HepG2 (cell line): Measurements from ENCODE around the gene RNF114. TPM values are rescaled to one million over a fixed set of nuclear protein-coding genes. Genes with fewer than 3 reads are reported as not detected.
A peak's percentile ranks its signal among the peaks of the same experiment; 100 is the strongest.

Experiments used
- ATAC-seq: fragments of 200-7000 bp; cut with Tn5 transposase; 3 replicates; pipeline ENCODE4 v1.9.1; 2020; ENCODE audit warnings: mild to moderate bottlenecking, moderate library complexity
- BruUV-seq: library from RNA; stranded (reverse); fragments of 400-500 nt; replicated peaks from 2 replicates; lab custom pipeline; 2021; lab: Mats Ljungman, UMichigan
- CTCF ChIA-PET: fragments of 300-600 bp; formaldehyde crosslinking; extraction: SDS; loops from one replicate; lab custom pipeline; 2021; ENCODE audit warnings: low total read pairs, inconsistent platforms, low intra/inter-chr PET ratio; lab: Yijun Ruan, JAX
- POLR2A ChIA-PET: fragments of 350-600 bp; sonication (Branson Sonifier 250); formaldehyde crosslinking; loops from one replicate; lab custom pipeline; 2020; ENCODE audit warnings: antibody characterized with exemption, inconsistent platforms; lab: Yijun Ruan, JAX
- DNase-seq: peaks from one replicate; pipeline ENCODE4 v3.0.0-alpha.2; 2015; ENCODE audit warnings: low spot score
- FAIRE-seq: peaks from 3 replicates; lab custom pipeline; 2011; peaks lifted over from hg19 to GRCh38; lab: Jason Lieb, UNC
- H2AFZ ChIP-seq: one replicate; pipeline ENCODE4 v1.6.1; 2011; ENCODE audit warnings: low read length, inconsistent platforms
- H3K27ac ChIP-seq: fragments of 300-600 bp; 3 replicates; pipeline ENCODE4 v1.8.0; 2011; ENCODE audit warnings: mixed run types, mild to moderate bottlenecking, mixed read lengths, low read length, inconsistent platforms; ENCODE audit not compliant: insufficient read depth; ENCODE audit errors: extremely low read length
- H3K27me3 ChIP-seq, 2 experiments: fragments of 200-600 bp in 1 of 2; 2 replicates in 1 of 2; 3 replicates in 1 of 2; pipeline versions ENCODE4 v1.6.0 to v1.8.0; 2011; ENCODE audit warnings: low read length in 2 of 2, mild to moderate bottlenecking in 2 of 2, moderate library complexity in 2 of 2, inconsistent platforms in 1 of 2; ENCODE audit not compliant: insufficient read depth in 2 of 2, control insufficient read depth in 1 of 2
- H3K36me3 ChIP-seq, 2 experiments: fragments of 200-600 bp in 1 of 2; replicated peaks in 1 of 2; 2 replicates in 1 of 2; 3 replicates in 1 of 2; pipeline versions ENCODE4 v1.5.1 to v1.8.0; 2011; ENCODE audit warnings: low read length in 2 of 2, inconsistent platforms in 1 of 2; ENCODE audit not compliant: insufficient read depth in 2 of 2, control insufficient read depth in 1 of 2
- H3K4me1 ChIP-seq: 2 replicates; pipeline ENCODE4 v1.5.1; 2012; ENCODE audit warnings: low read length, inconsistent platforms; ENCODE audit not compliant: insufficient read depth
- H3K4me2 ChIP-seq: 2 replicates; pipeline ENCODE4 v1.6.0; 2011; ENCODE audit warnings: low read depth, low read length, inconsistent platforms
- H3K4me3 ChIP-seq, 3 experiments: fragments of 200-600 bp in 1 of 3; sonication (generic), shearing (Covaris generic) in 1 of 3; replicated peaks in 1 of 3; 2 replicates each; pipeline ENCODE4 v1.5.1; 2011 to 2016; ENCODE audit warnings: low read length in 3 of 3, inconsistent platforms in 2 of 3, low read depth in 2 of 3, mild to moderate bottlenecking in 2 of 3, control low read depth in 1 of 3, mixed read lengths in 1 of 3; ENCODE audit not compliant: insufficient read depth in 1 of 3
- H3K79me2 ChIP-seq: one replicate; pipeline ENCODE4 v1.6.1; 2011; ENCODE audit warnings: low read length, inconsistent platforms; ENCODE audit not compliant: insufficient read depth
- H3K9ac ChIP-seq: 2 replicates; pipeline ENCODE4 v1.6.0; 2011; ENCODE audit warnings: mild to moderate bottlenecking, low read depth, low read length, inconsistent platforms; ENCODE audit not compliant: insufficient read depth
- H3K9me3 ChIP-seq: 2 replicates; pipeline ENCODE4 v1.5.1; 2012; ENCODE audit warnings: mild to moderate bottlenecking, low read length
- H4K20me1 ChIP-seq: 2 replicates; pipeline ENCODE4 v1.6.0; 2011; ENCODE audit warnings: inconsistent platforms, mild to moderate bottlenecking, low read length, moderate library complexity; ENCODE audit not compliant: insufficient read depth
- ASH2L ChIP-seq: fragments of 300-600, 200-600 bp; sonication (generic); IDR thresholded peaks from 2 replicates; pipeline ENCODE4 v1.7.0; 2017; ENCODE audit warnings: low read depth, mild to moderate bottlenecking, moderate library complexity, mixed read lengths, low read length; ENCODE audit not compliant: insufficient read length
- BORCS8-MEF2B ChIP-seq: sonication (generic); formaldehyde crosslinking; IDR thresholded peaks from 2 replicates; pipeline ENCODE4 v1.8.0; 2022; ENCODE audit warnings: mild to moderate bottlenecking, missing genetic modification reagents
- GLI4 ChIP-seq: sonication (generic); formaldehyde crosslinking; IDR thresholded peaks from 2 replicates; pipeline ENCODE4 v1.5.1; 2020; ENCODE audit warnings: missing genetic modification reagents, mild to moderate bottlenecking, moderate library complexity, borderline replicate concordance
- KDM1A ChIP-seq: IDR thresholded peaks from 2 replicates; pipeline ENCODE4 v1.6.1; 2016; ENCODE audit warnings: missing compliant biosample characterization
- KLF6 ChIP-seq: IDR thresholded peaks from 2 replicates; pipeline ENCODE4 v1.8.0; 2016; ENCODE audit warnings: missing biosample characterization, missing genetic modification reagents
- SETDB1 ChIP-seq: sonication (generic); formaldehyde crosslinking; IDR thresholded peaks from 2 replicates; pipeline ENCODE4 v1.5.1; 2020; ENCODE audit warnings: missing genetic modification reagents, mild to moderate bottlenecking, borderline replicate concordance
- ZBTB7A ChIP-seq: sonication (generic); formaldehyde crosslinking; IDR thresholded peaks from 2 replicates; pipeline ENCODE4 v1.8.0; 2022; ENCODE audit warnings: mild to moderate bottlenecking, missing genetic modification reagents
- ZEB1 ChIP-seq: IDR thresholded peaks from 2 replicates; pipeline ENCODE4 v1.6.1; 2012; ENCODE audit warnings: mild to moderate bottlenecking, low read depth, inconsistent platforms; ENCODE audit not compliant: insufficient replicate concordance
- ZFAT ChIP-seq: sonication (generic); formaldehyde crosslinking; conservative IDR thresholded peaks from 2 replicates; pipeline ENCODE4 v1.8.1; 2023; ENCODE audit warnings: missing genetic modification reagents, inconsistent platforms
- ZNF17 ChIP-seq: sonication (generic); formaldehyde crosslinking; IDR thresholded peaks from 2 replicates; pipeline ENCODE4 v1.5.0; 2020; ENCODE audit warnings: mild to moderate bottlenecking, missing genetic modification reagents
- ZNF350 ChIP-seq: sonication (generic); formaldehyde crosslinking; IDR thresholded peaks from 2 replicates; pipeline ENCODE4 v1.4.0; 2020; ENCODE audit warnings: mild to moderate bottlenecking, low read depth, missing genetic modification reagents, borderline replicate concordance
- ZNF354B ChIP-seq: sonication (generic); formaldehyde crosslinking; IDR thresholded peaks from 2 replicates; pipeline ENCODE4 v1.8.0; 2022; ENCODE audit warnings: mild to moderate bottlenecking, missing genetic modification reagents
- ZNF546 ChIP-seq: sonication (generic); formaldehyde crosslinking; conservative IDR thresholded peaks from 2 replicates; pipeline ENCODE4 v1.8.1; 2023; ENCODE audit warnings: mild to moderate bottlenecking, missing genetic modification reagents
- ZNF572 ChIP-seq: sonication (generic); formaldehyde crosslinking; IDR thresholded peaks from 2 replicates; pipeline ENCODE4 v1.5.1; 2020; ENCODE audit warnings: mild to moderate bottlenecking, missing genetic modification reagents
- ZNF652 ChIP-seq: IDR thresholded peaks from 2 replicates; pipeline ENCODE4 v1.6.1; 2016; ENCODE audit warnings: low read depth, borderline replicate concordance
- ZNF850 ChIP-seq: sonication (generic); formaldehyde crosslinking; conservative IDR thresholded peaks from 2 replicates; pipeline ENCODE4 v1.9.0; 2021; ENCODE audit warnings: mild to moderate bottlenecking, missing genetic modification reagents
- ZNF883 ChIP-seq: sonication (generic); formaldehyde crosslinking; IDR thresholded peaks from 2 replicates; pipeline ENCODE4 v1.5.1; 2020; ENCODE audit warnings: mild to moderate bottlenecking, missing genetic modification reagents; ENCODE audit errors: not compliant biosample characterization
- WGBS: methylation state at CpG from one replicate; pipeline ENCODE4 v1.1.6; 2017; ENCODE audit warnings: low lambda C conversion rate; 5-methylcytosine and 5-hydroxymethylcytosine counted together
- in situ Hi-C: cut with HindIII; loops from 2 replicates; pipeline ENCODE4 v1.10.0; 2017; ENCODE audit warnings: low pct_unique_long_range_greater_than_20kb; ENCODE audit not compliant: extremely low pct_ligation_motif_present
- intact Hi-C: fragments of 100-400 bp; cut with micrococcal nuclease; formaldehyde crosslinking; loops from one replicate; pipeline ENCODE4 v1.10.0; 2022; ENCODE audit not compliant: unreplicated experiment
- polyA plus RNA-seq, 8 experiments: library from polyadenylated mRNA; depleted of rRNA in 3 of 8; stranded (reverse) in 7 of 8; unstranded in 1 of 8; fragments of >200 nt; fragmentation: Illumina TruSeq in 4 of 8; extraction: Trizol in 4 of 8; gene quantifications; 2 replicates each; pipeline versions ENCODE4 v1.2.1 to v1.2.3, GENCODE V29; 2011 to 2016; ENCODE audit warnings: low read depth in 4 of 8, missing spikeins in 1 of 8, mixed read lengths in 1 of 8; ENCODE audit not compliant: insufficient read depth in 1 of 8
- total RNA-seq, 5 experiments: library from RNA; depleted of rRNA; stranded (reverse); fragments of >200 nt; fragmentation: Illumina TruSeq; extraction: Trizol; gene quantifications; 2 replicates each; pipeline ENCODE4 v1.2.3, GENCODE V29; 2016; ENCODE audit warnings: low read depth in 1 of 5
- TF ChIP-seq, protein P1 (sequence below): sonication (generic); formaldehyde crosslinking; IDR thresholded peaks from 2 replicates; pipeline ENCODE4 v1.4.0; 2020; ENCODE audit warnings: missing genetic modification reagents
- TF ChIP-seq, protein P2 (sequence below), 2 experiments: IDR thresholded peaks; 2 replicates each; pipeline ENCODE4 v1.6.1; 2011 to 2012; ENCODE audit warnings: low read length in 2 of 2, borderline replicate concordance in 1 of 2, low read depth in 1 of 2, mild to moderate bottlenecking in 1 of 2, moderate library complexity in 1 of 2

RNF114 gene
- total and polyA plus RNA-seq, 2 of the 13 experiments (the other 11 are each of a cell fraction or from before 2014, with no cell fraction given), result 119 to 126 TPM

DNA sequence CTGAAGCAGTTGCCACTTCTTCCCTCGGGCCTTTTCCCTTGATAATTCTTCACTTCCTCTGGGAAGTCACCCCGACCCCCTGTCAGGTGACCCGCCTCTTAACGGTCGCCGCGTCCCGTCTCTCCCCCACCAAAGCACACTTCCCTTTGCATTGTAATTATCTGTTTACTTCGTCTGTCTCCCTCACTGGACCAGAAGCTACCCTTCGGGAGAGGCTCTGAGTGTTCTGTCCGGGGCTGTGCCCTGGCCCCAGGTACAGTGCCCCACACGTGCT is 45.8 kb downstream of the RNF114 start:
- Histone ChIP-seq H3K27me3 (peaks cover 5 to 29% of the 10 kb centered on the region in 2 experiments), H3K4me2 (peak overlapping the region; percentile 81), H4K20me1 (no peaks in the 10 kb centered on the region), H3K9me3 (no peaks in the 10 kb centered on the region), H3K79me2 (no peaks in the 10 kb centered on the region), H3K4me1 (peaks cover 85% of the 10 kb centered on the region), H3K27ac (no peak overlapping the region), H3K4me3 (peak overlapping the region; percentile 5 to 65 (median 20); a peak in 5 of 6 replicates), H3K36me3 (no peaks in the 10 kb centered on the region; a peak in 1 of 5 replicates), H3K9ac (peak overlapping the region; percentile 36), H2AFZ (no peak overlapping the region)
- DNase-seq, result no peak
- intact Hi-C loops (loop anchor here (5.0 kb wide), 1 partner anchor 50 kb away; no protein-coding TSS in a partner anchor), in situ Hi-C loops (loop anchor here (5.0 kb wide), 2 partner anchors 95 to 190 kb away; no protein-coding TSS in a partner anchor)
- no peak for FAIRE-seq
- WGBS, result 1% methylated on average over 12 of the region's 12 CpGs
- ATAC-seq, result peak; percentile 29; the same call in 2 of the 3 replicates
- ChIA-PET POLR2A (interaction anchor here (0.8 to 6.8 kb wide), 16 partner anchors 9 to 192 kb away, joined by 3 to 58 read pairs (median 3); partner anchors contain the start of genes PEDS1 and RNF114), CTCF (interaction anchor here (2.1 to 8.4 kb wide), 2 partner anchors 89 to 103 kb away, joined by 8 to 163 read pairs; no protein-coding TSS in a partner anchor)
- TSS peak; percentile 51 for BruUV-seq
- TF ChIP-seq GLI4 (peak; percentile 66; the same call in 1 of the 2 replicates), ZNF350 (CRISPR knock-in tag) (peak; percentile 53; the same call in 1 of the 2 replicates), ZNF546 (CRISPR knock-in tag) (no peak), ZNF572 (peak; percentile 92), ZBTB7A (CRISPR knock-in tag) (no peak), ZNF883 (CRISPR knock-in tag) (peak; percentile 97), ZNF17 (CRISPR knock-in tag) (0 out of 2 replicates have a peak, but pooled peaks have one; percentile 83), SETDB1 (CRISPR knock-in tag) (peak; percentile 89), ZEB1 (peak; percentile 29), BORCS8-MEF2B (no peak), ZNF354B (CRISPR knock-in tag) (0 out of 2 replicates have a peak, but pooled peaks have one; percentile 27), ZFAT (CRISPR knock-in tag) (no peak), KDM1A (CRISPR knock-in tag) (no peak), ASH2L (peak; percentile 46), ZNF652 (CRISPR knock-in tag) (no peak), ZNF850 (CRISPR knock-in tag) (0 out of 2 replicates have a peak, but pooled peaks have one; percentile 53), KLF6 (no peak)
- TF ChIP-seq, protein P1, sequence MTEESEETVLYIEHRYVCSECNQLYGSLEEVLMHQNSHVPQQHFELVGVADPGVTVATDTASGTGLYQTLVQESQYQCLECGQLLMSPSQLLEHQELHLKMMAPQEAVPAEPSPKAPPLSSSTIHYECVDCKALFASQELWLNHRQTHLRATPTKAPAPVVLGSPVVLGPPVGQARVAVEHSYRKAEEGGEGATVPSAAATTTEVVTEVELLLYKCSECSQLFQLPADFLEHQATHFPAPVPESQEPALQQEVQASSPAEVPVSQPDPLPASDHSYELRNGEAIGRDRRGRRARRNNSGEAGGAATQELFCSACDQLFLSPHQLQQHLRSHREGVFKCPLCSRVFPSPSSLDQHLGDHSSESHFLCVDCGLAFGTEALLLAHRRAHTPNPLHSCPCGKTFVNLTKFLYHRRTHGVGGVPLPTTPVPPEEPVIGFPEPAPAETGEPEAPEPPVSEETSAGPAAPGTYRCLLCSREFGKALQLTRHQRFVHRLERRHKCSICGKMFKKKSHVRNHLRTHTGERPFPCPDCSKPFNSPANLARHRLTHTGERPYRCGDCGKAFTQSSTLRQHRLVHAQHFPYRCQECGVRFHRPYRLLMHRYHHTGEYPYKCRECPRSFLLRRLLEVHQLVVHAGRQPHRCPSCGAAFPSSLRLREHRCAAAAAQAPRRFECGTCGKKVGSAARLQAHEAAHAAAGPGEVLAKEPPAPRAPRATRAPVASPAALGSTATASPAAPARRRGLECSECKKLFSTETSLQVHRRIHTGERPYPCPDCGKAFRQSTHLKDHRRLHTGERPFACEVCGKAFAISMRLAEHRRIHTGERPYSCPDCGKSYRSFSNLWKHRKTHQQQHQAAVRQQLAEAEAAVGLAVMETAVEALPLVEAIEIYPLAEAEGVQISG (CRISPR knock-in tag), result no peak
- TF ChIP-seq, protein P2, sequence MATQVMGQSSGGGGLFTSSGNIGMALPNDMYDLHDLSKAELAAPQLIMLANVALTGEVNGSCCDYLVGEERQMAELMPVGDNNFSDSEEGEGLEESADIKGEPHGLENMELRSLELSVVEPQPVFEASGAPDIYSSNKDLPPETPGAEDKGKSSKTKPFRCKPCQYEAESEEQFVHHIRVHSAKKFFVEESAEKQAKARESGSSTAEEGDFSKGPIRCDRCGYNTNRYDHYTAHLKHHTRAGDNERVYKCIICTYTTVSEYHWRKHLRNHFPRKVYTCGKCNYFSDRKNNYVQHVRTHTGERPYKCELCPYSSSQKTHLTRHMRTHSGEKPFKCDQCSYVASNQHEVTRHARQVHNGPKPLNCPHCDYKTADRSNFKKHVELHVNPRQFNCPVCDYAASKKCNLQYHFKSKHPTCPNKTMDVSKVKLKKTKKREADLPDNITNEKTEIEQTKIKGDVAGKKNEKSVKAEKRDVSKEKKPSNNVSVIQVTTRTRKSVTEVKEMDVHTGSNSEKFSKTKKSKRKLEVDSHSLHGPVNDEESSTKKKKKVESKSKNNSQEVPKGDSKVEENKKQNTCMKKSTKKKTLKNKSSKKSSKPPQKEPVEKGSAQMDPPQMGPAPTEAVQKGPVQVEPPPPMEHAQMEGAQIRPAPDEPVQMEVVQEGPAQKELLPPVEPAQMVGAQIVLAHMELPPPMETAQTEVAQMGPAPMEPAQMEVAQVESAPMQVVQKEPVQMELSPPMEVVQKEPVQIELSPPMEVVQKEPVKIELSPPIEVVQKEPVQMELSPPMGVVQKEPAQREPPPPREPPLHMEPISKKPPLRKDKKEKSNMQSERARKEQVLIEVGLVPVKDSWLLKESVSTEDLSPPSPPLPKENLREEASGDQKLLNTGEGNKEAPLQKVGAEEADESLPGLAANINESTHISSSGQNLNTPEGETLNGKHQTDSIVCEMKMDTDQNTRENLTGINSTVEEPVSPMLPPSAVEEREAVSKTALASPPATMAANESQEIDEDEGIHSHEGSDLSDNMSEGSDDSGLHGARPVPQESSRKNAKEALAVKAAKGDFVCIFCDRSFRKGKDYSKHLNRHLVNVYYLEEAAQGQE (IDR thresholded peaks at IDR 0.05; ENCODE audit: borderline replicate concordance in 1 of 2, low read depth in 1 of 2, low read length in 2 of 2), result no peak
